Activated naive CD8-positive, alpha-beta T cell (primary cell): ENCODE results near the gene NOA1.
"Not testable (repeated sequence)": the region's sequence is repeated elsewhere in the genome, so short reads cannot be mapped to it uniquely, and the experiment has no call there.

ENCODE experiments used
- H3K27ac Mint-ChIP-seq: one replicate; pipeline ENCODE4 v1.8.0; 2021; ENCODE audit warnings: mixed read lengths
- H3K27me3 Mint-ChIP-seq: one replicate; pipeline ENCODE4 v1.8.0; 2021; ENCODE audit warnings: mixed read lengths
- H3K36me3 Mint-ChIP-seq: one replicate; pipeline ENCODE4 v1.8.0; 2021; ENCODE audit warnings: mixed read lengths
- H3K4me1 Mint-ChIP-seq: one replicate; pipeline ENCODE4 v1.8.0; 2021; ENCODE audit warnings: low read depth, mixed read lengths
- H3K4me3 Mint-ChIP-seq: one replicate; pipeline ENCODE4 v1.8.0; 2021; ENCODE audit warnings: mild to moderate bottlenecking, mixed read lengths
- H3K9me3 Mint-ChIP-seq: one replicate; pipeline ENCODE4 v1.8.0; 2021; ENCODE audit warnings: low read depth, mixed read lengths

NOA1 gene

GRCh38 chr4:56927196-56927595, 50.2 kb downstream of the NOA1 start:
- H3K27me3 Mint-ChIP-seq, result no peaks in the 10 kb centered on the region
- H3K4me3 Mint-ChIP-seq, result no peak overlapping the region
- no peaks in the 10 kb centered on the region for H3K9me3 Mint-ChIP-seq
- peaks cover 15% of the 10 kb centered on the region for H3K36me3 Mint-ChIP-seq
- no peak overlapping the region for H3K27ac Mint-ChIP-seq
- peaks cover 28% of the 10 kb centered on the region for H3K4me1 Mint-ChIP-seq

- H3K27ac Mint-ChIP-seq, H3K36me3 Mint-ChIP-seq, H3K27me3 Mint-ChIP-seq, H3K9me3 Mint-ChIP-seq, H3K4me3 Mint-ChIP-seq: not testable (repeated sequence)
- peaks cover 65% of the 10 kb centered on the region for H3K4me1 Mint-ChIP-seq
These were observed 62.4 kb downstream of the NOA1 start for GRCh38 chr4:56914977-56915376.

DNA sequence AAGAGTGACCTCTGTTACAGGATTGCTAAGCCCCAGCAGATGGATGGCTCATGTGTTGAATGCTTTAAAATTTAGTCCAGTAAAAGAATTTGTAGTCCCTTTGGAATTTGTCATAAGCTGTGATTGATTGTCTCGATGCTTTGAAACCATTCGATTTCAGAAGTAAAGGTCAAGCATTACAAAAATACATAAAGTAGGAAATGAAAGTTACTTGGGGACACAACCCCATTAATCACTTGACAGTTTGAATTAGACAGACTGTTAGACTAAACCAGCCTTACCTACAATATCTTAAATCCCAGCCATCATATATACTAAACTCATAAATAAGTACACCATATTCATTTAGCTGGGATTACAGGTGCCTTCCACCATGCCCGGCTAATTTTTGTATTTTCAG, 63.1 kb downstream of the NOA1 start:
- peak overlapping the region; percentile 73 for H3K27ac Mint-ChIP-seq
- no peak overlapping the region for H3K4me3 Mint-ChIP-seq
- no peaks in the 10 kb centered on the region for H3K27me3 Mint-ChIP-seq
- no peaks in the 10 kb centered on the region for H3K9me3 Mint-ChIP-seq
- H3K36me3 Mint-ChIP-seq, result peaks cover 6% of the 10 kb centered on the region
- peaks cover 66% of the 10 kb centered on the region for H3K4me1 Mint-ChIP-seq
